Activated naive CD4-positive, alpha-beta T cell treated with anti-CD3 and anti-CD28 coated beads, Interleukin-2, amount 10 ng/mL, durations not matched to agents 7 days and 5 days (primary cell): ENCODE results near the gene CAPN5.
A peak's percentile ranks its signal among the peaks of the same experiment; 100 is the strongest.

Experiments used
- CTCF ChIA-PET: fragments of 350-600 bp; sonication (Branson Sonifier 250); formaldehyde crosslinking; loops from one replicate; lab custom pipeline; 2021; ENCODE audit warnings: antibody characterized with exemption; lab: Charles Lee
- DNase-seq: peaks from one replicate; pipeline ENCODE4 v3.0.0-alpha.2; 2020
- H3K27ac Mint-ChIP-seq: one replicate; pipeline ENCODE4 v1.8.0; 2021; ENCODE audit warnings: mild to moderate bottlenecking, moderate library complexity, mixed read lengths
- H3K27me3 Mint-ChIP-seq: one replicate; pipeline ENCODE4 v1.8.0; 2021; ENCODE audit warnings: mild to moderate bottlenecking, mixed read lengths
- H3K36me3 Mint-ChIP-seq: one replicate; pipeline ENCODE4 v1.8.0; 2021; ENCODE audit warnings: mixed read lengths
- H3K4me1 Mint-ChIP-seq: one replicate; pipeline ENCODE4 v1.8.0; 2021; ENCODE audit warnings: mixed read lengths
- H3K4me3 Mint-ChIP-seq: one replicate; pipeline ENCODE4 v1.8.0; 2021; ENCODE audit warnings: mild to moderate bottlenecking, moderate library complexity, mixed read lengths
- H3K9me3 Mint-ChIP-seq: one replicate; pipeline ENCODE4 v1.8.0; 2021; ENCODE audit warnings: mixed read lengths

CAPN5 gene

DNA sequence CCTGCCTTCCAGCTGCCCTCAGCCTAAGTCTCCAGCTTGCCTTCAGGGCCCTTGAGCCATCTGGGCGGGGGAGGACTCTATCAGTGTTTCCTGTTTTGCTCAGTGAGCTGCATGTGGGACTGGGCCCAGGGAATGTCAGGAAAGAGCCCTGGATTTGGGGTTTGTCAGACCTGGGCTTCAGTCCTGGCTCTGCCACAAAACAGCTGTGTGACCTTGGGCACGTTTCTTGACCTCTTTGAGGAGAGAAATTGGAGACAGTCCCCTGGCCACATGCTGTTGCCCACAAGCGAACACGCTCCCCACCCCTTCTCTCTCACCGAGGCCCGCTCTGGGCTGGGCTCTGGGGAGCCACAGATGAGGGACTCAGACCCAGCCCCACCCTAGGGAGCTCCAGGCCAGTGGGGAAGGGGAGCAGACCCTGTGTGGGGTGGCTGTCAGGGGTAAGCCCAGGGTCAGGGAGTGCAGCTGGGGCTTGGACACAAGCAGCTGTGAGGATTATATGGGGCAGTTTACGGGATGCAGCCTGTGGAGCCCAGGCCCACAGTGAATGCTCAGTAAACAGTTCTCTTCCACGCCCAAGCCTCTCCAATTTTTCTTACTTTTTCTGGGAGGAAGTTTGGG, 73.6 kb downstream of the CAPN5 start:
- Mint-ChIP-seq H3K27ac (no peak overlapping the region), H3K4me3 (no peak overlapping the region), H3K27me3 (peaks cover 68% of the 10 kb centered on the region), H3K9me3 (no peaks in the 10 kb centered on the region), H3K36me3 (no peaks in the 10 kb centered on the region), H3K4me1 (peaks cover 11% of the 10 kb centered on the region)
- DNase-seq, result no peak
- CTCF ChIA-PET, result interaction anchor here (1.0 to 3.9 kb wide), 2 partner anchors 13 to 21 kb away, joined by 3 to 20 read pairs; partner anchors contain the start of gene MYO7A

DNA sequence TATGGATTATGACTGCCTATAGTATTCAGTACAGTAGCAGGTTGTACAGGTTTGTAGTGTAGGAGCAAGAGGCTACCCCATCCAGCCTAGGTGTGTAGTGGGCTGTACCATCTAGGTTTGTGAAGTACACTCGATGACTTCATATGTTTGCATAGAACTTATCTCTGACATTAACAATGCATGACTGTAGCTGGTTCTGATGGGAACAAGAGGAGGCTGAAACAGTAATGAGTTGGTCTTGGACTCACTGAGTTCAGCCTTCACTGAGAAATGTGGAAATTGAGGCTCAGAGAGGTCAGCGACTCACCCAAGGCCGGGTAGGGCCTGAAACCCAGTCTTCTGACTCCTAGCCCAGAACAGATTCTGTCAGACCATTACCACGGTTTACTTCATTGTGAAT, 74.3 kb downstream of the CAPN5 start:
- H3K36me3 Mint-ChIP-seq, result no peaks in the 10 kb centered on the region
- H3K4me1 Mint-ChIP-seq, result peaks cover 11% of the 10 kb centered on the region
- peaks cover 75% of the 10 kb centered on the region for H3K27me3 Mint-ChIP-seq
- no peak overlapping the region for H3K27ac Mint-ChIP-seq
- no peak overlapping the region for H3K4me3 Mint-ChIP-seq
- CTCF ChIA-PET, result interaction anchor here (3.9 kb wide), 1 partner anchor 14 kb away, joined by 20 read pairs; the partner anchor contains the start of gene MYO7A
- H3K9me3 Mint-ChIP-seq, result no peaks in the 10 kb centered on the region
- DNase-seq, result no peak

DNA sequence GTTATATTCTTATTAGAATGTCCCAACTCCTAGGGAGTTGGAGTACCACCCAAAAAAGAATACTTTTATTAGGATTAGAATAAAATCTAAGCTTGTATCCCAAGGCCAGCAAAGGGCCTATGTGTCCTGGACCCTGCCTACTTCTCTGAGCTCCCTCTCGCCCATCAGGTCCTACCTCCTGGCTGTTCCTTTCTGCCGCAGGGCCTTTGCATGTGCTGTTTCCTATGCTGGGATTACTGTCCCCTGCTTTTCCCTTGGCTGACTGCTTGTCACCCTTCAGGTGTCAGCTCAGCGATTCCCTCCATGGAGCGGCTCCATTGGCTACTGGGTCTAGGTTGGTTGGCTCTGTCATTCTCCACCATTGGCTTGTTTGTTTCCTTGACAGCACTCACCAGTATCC, 74.7 kb downstream of the CAPN5 start:
- no peak for DNase-seq
- Mint-ChIP-seq H3K4me3 (no peak overlapping the region), H3K9me3 (no peaks in the 10 kb centered on the region), H3K36me3 (no peaks in the 10 kb centered on the region), H3K4me1 (peaks cover 11% of the 10 kb centered on the region), H3K27ac (no peak overlapping the region), H3K27me3 (peaks cover 75% of the 10 kb centered on the region)
- CTCF ChIA-PET, result interaction anchor here (3.9 kb wide), 1 partner anchor 14 kb away, joined by 20 read pairs; the partner anchor contains the start of gene MYO7A

DNA sequence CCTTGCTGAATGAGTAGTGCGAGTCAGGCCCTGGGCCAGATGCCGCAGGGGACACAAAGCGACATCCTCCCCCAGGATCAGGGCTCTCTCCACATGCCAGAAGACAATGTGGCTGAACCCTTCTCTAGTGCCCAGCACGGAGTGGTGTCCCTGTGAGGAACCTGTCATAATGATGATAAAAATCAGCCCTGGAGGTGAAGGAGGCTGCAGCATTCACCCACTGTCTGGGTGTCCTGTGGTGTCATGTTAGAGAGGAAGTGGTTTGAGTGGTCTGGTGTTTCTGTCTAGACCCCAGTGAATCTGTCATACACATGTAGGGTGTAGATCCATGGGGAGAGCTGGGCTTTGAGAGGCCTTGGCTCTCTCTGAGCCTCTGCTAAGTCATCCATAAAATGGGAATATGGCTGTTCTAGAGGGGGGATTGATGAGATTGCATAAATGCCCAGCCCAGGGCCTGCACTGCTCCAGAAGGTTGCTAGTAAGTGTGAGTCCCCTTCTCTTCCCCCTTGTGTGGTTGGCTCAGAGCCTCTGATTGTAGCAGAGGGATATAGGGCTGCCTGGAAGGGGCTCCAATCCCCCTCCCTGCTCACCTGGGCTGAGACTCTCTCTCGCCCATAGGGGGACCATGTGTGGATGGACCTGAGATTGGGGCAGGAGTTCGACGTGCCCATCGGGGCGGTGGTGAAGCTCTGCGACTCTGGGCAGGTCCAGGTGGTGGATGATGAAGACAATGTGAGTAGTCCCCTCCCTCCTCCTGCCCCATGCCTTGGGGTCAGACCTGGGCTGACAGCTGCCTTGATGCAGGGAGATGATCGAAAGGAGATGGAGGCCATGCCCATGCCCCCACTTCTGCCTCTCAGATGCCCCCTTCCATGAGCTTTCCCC, 75.6 kb downstream of the CAPN5 start:
- Mint-ChIP-seq H3K27ac (no peak overlapping the region), H3K4me3 (no peak overlapping the region), H3K9me3 (no peaks in the 10 kb centered on the region), H3K36me3 (no peaks in the 10 kb centered on the region), H3K4me1 (peaks cover 11% of the 10 kb centered on the region), H3K27me3 (peaks cover 75% of the 10 kb centered on the region)
- peak; percentile 34 for DNase-seq
- CTCF ChIA-PET, result interaction anchor here (3.9 kb wide), 1 partner anchor 15 kb away, joined by 20 read pairs; the partner anchor contains the start of gene MYO7A

DNA sequence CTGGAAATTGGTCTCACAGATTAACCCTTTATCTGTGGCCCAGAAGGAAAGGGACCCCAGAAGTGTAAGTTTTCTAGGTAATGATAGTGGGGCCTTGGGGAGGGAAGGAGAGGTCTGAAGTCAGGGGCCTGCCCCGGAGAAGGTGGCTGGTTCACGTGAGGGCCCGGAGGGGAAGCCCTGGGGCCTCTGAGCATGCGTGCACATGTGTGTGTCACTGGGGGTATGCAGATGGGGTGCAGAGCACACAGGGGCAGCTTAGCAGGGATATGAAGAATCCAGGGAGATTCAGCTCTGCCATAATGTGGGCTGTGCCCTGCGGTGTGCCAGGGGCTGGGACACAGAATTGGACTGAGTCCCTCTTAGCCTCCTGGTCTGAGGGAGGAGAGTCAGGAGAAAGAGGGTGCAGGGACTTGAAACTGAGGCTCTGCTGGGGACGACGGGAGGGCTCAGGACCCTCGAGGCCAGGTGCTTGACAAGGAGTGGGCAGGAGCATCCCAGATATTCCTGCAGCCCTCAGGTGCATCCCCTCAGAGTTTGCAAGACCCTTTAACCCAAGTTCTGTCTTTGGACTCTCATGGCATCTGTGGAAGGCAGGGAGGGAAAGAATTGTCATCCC, 76.7 kb downstream of the CAPN5 start:
- Mint-ChIP-seq H3K9me3 (no peaks in the 10 kb centered on the region), H3K27ac (no peak overlapping the region), H3K4me3 (no peak overlapping the region), H3K27me3 (peaks cover 75% of the 10 kb centered on the region), H3K4me1 (peaks cover 22% of the 10 kb centered on the region), H3K36me3 (no peaks in the 10 kb centered on the region)
- no peak for DNase-seq
- CTCF ChIA-PET, result interaction anchor here (2.1 kb wide), 1 partner anchor 16 kb away, joined by 9 read pairs; no protein-coding TSS in a partner anchor

DNA sequence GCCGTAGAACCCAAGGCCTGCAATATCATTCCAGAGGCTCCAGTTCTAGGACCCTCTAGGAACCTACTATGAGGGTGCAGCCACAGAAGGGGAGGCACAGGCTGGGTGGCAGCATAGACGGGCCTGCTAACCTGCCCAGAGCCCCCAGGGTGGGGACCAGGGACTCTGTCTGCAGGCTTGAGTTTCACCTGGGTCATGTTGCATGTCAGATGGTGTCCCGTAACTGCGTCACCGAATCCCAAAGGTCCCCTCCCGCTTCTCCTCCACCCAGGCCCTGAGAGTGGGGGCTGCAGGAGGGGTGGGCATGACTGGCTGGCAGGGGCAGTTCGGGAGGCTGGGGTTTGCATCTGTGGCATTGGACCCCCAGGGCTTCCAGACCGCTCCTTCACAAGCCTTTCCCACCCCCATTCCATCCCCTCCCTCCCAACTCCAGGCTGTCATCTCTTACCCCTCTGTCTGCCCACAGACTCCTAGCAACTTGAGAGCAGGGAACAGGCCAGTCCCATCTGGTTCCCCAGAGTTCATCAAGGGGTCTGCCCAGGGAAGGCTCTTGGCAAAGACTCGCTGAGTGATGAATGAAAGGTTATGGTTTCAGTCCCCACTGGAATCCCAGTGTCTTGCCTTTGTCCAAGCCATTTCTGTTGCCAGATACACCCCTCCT, 77.6 kb downstream of the CAPN5 start:
- Mint-ChIP-seq H3K36me3 (no peaks in the 10 kb centered on the region), H3K4me3 (no peak overlapping the region), H3K9me3 (no peaks in the 10 kb centered on the region), H3K27me3 (peaks cover 73% of the 10 kb centered on the region), H3K4me1 (peaks cover 26% of the 10 kb centered on the region), H3K27ac (no peak overlapping the region)
- CTCF ChIA-PET, result interaction anchor here (1.0 to 2.1 kb wide), 3 partner anchors 17 to 52 kb away, joined by 3 to 9 read pairs (median 4); no protein-coding TSS in a partner anchor
- no peak for DNase-seq

DNA sequence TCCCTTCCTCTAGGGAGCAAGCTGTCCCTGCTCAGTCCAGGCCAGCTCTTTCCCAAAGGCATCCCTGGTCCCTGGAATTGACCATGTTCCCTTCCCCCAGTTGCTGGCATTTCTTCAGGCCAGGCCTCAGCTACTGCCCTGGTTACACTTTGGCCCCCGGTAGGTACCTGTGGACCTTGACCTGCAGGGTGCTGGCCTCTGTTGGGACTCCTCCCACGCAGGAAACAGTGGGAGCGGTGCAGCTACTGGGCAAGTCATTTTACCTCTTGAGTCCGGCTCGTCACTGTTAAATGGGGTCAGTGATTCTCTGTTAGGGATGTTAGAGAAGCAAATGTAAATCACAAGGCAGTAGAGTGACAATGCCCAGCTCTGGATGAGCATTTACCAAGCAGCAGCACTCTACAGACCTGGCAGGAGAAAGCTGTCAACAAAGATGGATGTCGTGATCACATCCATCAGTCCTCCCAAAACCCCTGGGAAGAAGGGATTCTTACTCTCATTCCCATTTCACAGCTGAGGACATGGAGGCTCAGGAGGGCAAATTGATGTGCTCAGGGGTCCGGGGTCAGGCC, 78.2 kb downstream of the CAPN5 start:
- DNase-seq, result no peak
- Mint-ChIP-seq H3K27ac (no peak overlapping the region), H3K4me3 (no peak overlapping the region), H3K27me3 (peaks cover 70% of the 10 kb centered on the region), H3K9me3 (no peaks in the 10 kb centered on the region), H3K4me1 (peaks cover 26% of the 10 kb centered on the region), H3K36me3 (no peaks in the 10 kb centered on the region)
- CTCF ChIA-PET, result interaction anchor here (1.0 to 2.1 kb wide), 3 partner anchors 18 to 51 kb away, joined by 3 to 9 read pairs (median 4); no protein-coding TSS in a partner anchor

DNA sequence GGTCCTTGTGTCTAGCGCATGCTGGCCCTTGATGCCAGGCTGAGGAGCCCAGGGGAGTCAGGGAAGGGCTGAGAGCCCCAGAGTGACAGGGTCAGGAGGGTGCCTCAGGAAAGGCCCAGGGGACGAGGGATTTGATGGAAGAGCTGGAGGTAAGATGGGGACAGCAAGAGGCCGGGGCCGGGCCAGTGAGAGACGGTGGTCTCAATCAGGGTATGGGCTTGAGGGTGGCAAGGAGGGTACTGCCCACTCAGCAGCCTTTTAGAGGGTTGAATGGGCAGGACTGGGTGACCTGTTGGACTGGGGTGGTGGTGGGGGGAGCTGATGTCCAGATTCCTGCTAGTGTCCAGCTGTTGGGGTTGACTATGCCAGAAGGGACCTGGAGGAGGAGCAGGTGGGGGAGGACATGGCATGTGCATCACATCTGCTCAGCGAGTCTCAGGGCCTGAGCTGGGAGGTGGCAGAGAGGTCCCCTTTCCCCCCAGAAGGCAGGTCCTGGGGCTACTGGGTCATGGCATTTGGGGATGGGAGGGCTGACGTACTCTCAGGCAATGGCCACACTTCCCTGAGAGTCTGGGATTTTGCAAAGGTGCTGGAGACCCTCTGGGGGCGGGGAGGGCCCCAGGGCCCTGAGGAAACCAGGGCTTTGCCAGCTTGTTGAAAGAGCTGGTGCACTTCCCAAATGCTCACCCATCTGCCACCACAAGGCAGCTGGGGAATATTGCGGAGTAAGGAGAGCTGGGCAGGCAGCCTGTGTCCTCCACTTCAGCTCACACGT, 79.7 kb downstream of the CAPN5 start:
- H3K4me1 Mint-ChIP-seq, result peaks cover 29% of the 10 kb centered on the region
- H3K36me3 Mint-ChIP-seq, result no peaks in the 10 kb centered on the region
- CTCF ChIA-PET, result interaction anchor here (1.0 to 1.7 kb wide), 4 partner anchors 10 to 425 kb away, joined by 3 to 6 read pairs (median 3); partner anchors contain the start of gene MYO7A
- no peaks in the 10 kb centered on the region for H3K9me3 Mint-ChIP-seq
- no peak for DNase-seq
- H3K27ac Mint-ChIP-seq, result no peak overlapping the region
- peaks cover 71% of the 10 kb centered on the region for H3K27me3 Mint-ChIP-seq
- no peak overlapping the region for H3K4me3 Mint-ChIP-seq

DNA sequence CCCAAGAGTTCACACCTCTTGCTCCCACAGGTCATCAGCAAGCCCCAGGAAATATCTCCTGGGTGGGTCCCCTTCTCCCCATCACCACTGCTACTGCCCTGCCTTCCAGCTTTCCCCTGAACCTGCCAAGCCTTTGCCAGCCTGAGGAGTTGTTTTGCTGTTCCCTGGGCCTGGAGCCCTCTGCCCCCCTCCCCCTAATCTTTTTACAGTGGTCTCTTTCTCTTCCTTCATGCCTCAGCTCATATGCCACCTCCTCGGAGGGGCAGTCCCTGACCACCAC, 80.2 kb downstream of the CAPN5 start:
- no peak overlapping the region for H3K27ac Mint-ChIP-seq
- peaks cover 70% of the 10 kb centered on the region for H3K27me3 Mint-ChIP-seq
- H3K4me3 Mint-ChIP-seq, result no peak overlapping the region
- H3K4me1 Mint-ChIP-seq, result peaks cover 30% of the 10 kb centered on the region
- DNase-seq, result no peak
- H3K9me3 Mint-ChIP-seq, result no peaks in the 10 kb centered on the region
- no peaks in the 10 kb centered on the region for H3K36me3 Mint-ChIP-seq
- CTCF ChIA-PET, result interaction anchor here (1.0 to 1.7 kb wide), 4 partner anchors 11 to 425 kb away, joined by 3 to 6 read pairs (median 3); partner anchors contain the start of gene MYO7A

DNA sequence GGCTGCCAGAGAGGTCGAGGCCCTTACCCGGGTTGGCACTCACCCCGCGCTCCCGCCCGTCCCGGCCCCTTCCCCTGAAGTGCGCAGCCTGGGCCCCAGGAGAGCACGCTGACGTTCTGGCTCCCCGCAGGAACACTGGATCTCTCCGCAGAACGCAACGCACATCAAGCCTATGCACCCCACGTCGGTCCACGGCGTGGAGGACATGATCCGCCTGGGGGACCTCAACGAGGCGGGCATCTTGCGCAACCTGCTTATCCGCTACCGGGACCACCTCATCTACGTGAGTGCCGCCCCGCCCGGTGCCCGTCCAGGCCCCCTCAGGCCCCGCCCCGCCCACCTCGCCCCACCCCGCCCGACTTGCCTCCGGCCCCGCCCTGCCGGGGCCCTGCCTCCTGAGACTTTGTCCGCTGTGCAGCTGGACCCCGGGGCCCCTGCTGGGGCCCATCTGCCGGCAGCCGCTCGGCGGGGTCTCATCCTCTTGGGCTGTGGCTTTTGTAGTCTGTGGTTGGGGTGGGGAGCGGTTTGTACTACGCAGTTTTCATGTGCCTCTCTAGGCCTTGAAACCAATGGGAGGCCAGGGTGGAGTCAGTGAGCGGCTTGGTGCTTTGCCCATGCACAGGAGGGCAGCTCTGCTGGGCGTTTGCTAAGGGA, 81.0 kb downstream of the CAPN5 start:
- H3K27ac Mint-ChIP-seq, result no peak overlapping the region
- H3K4me3 Mint-ChIP-seq, result peak overlapping the region; percentile 20
- H3K4me1 Mint-ChIP-seq, result peaks cover 33% of the 10 kb centered on the region
- DNase-seq, result peak; percentile 57
- no peaks in the 10 kb centered on the region for H3K9me3 Mint-ChIP-seq
- CTCF ChIA-PET, result interaction anchor here (0.5 to 1.2 kb wide), 4 partner anchors 17 to 171 kb away, joined by 3 to 4 read pairs (median 3); partner anchors contain the start of gene MYO7A
- H3K27me3 Mint-ChIP-seq, result peaks cover 67% of the 10 kb centered on the region
- no peaks in the 10 kb centered on the region for H3K36me3 Mint-ChIP-seq

DNA sequence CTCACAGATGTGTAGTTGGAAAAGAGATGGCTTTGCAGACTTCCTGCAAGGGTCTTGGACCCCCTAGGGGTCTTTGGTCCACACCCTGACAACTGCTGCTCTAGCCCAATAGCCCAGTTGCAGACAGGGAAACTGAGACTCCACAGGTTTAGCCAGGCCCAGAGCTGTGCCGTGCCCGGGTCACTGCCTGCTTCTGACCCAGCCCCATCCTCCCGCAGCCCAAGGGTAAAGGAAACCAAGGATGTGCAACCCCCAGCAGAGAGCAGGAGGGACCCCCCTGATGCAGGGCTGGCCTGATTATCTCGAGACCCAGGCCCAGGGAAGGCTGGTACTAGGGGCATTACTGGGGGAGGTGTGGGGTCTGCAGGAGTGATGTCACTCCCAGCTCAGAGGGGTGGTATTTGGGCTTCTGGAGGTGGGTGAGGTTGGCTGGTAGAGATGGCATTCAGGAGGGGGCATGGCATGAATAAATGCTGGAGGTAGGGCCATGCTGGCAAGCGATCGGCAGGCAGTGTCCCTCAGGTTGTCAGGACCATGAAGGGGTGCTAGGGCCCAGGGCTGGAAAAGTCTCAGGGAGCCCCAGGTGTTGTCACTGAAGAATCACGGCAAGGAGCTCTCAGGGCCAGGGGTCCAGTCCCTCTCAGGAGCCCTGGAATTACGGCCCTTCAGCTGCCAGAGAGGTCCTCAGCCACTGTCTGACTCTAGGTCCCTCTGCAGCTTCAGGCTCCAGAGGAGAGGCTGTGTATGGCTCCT, 82.4 kb downstream of the CAPN5 start:
- Mint-ChIP-seq H3K4me3 (no peak overlapping the region), H3K4me1 (peaks cover 34% of the 10 kb centered on the region), H3K27me3 (peaks cover 64% of the 10 kb centered on the region), H3K27ac (no peak overlapping the region), H3K9me3 (no peaks in the 10 kb centered on the region), H3K36me3 (no peaks in the 10 kb centered on the region)
- no peak for DNase-seq
- CTCF ChIA-PET, result interaction anchor here (0.9 to 1.2 kb wide), 3 partner anchors 18 to 59 kb away, joined by 3 read pairs; no protein-coding TSS in a partner anchor
